Measurements from ENCODE around the gene HSPA12A. TPM values are rescaled to one million over a fixed set of nuclear protein-coding genes. Genes with fewer than 3 reads are reported as not detected.

The HSPA12A gene
- total RNA-seq, 1 donor from 2014 or later, result 13.7 TPM

DNA sequence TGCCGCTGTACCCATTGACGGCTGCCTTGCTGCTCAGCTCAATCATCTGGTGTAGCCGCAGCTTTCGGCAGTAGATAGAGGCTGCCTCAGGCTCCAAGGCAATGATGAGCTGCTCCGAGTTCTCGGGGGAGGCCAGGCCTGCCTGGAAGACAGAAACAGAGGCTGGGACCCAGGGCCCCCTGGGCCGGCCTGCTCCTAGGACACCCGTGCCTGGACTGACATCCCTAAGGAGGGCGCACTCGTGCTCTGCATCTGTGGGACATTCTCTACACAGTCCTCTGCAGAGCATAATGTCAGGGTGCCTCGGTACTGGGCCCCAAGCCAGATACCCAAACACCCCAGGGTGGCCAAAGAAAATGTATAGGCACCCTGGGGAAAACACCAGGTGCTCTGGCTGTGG, 58.5 kb downstream of the HSPA12A start:
- TF ChIP-seq, protein P1, sequence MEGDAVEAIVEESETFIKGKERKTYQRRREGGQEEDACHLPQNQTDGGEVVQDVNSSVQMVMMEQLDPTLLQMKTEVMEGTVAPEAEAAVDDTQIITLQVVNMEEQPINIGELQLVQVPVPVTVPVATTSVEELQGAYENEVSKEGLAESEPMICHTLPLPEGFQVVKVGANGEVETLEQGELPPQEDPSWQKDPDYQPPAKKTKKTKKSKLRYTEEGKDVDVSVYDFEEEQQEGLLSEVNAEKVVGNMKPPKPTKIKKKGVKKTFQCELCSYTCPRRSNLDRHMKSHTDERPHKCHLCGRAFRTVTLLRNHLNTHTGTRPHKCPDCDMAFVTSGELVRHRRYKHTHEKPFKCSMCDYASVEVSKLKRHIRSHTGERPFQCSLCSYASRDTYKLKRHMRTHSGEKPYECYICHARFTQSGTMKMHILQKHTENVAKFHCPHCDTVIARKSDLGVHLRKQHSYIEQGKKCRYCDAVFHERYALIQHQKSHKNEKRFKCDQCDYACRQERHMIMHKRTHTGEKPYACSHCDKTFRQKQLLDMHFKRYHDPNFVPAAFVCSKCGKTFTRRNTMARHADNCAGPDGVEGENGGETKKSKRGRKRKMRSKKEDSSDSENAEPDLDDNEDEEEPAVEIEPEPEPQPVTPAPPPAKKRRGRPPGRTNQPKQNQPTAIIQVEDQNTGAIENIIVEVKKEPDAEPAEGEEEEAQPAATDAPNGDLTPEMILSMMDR (IDR thresholded peaks at IDR 0.05; ENCODE audit: insufficient read depth, low read length, poor library complexity, severe bottlenecking), result no peak
- Histone ChIP-seq H3K4me3 (ENCODE audit: low read depth, low read length) (no peak overlapping the region), H3K27me3 (ENCODE audit: control insufficient read depth, insufficient read depth, low read length) (no peaks in the 10 kb centered on the region), H3K36me3 (ENCODE audit: control insufficient read depth, insufficient read depth, low read length) (peaks cover 2% of the 10 kb centered on the region)
- DNase-seq (ENCODE audit: low read depth), result no peak

GRCh38 chr10:116683166-116683565, 59.2 kb downstream of the HSPA12A start:
- peaks cover 2% of the 10 kb centered on the region for H3K36me3 ChIP-seq (ENCODE audit: control insufficient read depth, insufficient read depth, low read length)
- no peaks in the 10 kb centered on the region for H3K27me3 ChIP-seq (ENCODE audit: control insufficient read depth, insufficient read depth, low read length)
- DNase-seq (ENCODE audit: low read depth), result no peak
- TF ChIP-seq, protein P1 (IDR thresholded peaks at IDR 0.05; ENCODE audit: insufficient read depth, low read length, poor library complexity, severe bottlenecking), result no peak
- H3K4me3 ChIP-seq (ENCODE audit: low read depth, low read length), result no peak overlapping the region

DNA sequence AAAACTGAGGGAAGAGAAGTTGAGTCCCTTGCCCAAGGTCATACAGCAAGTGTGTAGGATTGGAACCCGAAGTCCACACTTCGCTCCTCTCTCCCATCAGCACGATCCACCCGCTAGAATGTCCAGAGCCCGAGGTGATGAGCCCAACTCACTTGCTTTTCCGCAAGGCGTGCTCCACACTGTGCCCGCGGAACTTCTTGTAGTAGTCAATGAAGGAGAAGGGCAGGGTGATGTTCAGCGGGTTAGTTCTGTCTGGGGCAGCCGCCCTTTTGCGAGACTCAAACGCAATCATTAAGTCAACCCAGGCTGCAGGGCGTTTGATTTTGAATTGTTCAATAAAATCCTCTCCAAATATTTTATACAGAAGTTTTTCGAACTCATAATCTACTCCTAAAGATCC, 63.0 kb downstream of the HSPA12A start:
- Histone ChIP-seq H3K27me3 (ENCODE audit: control insufficient read depth, insufficient read depth, low read length) (no peaks in the 10 kb centered on the region), H3K36me3 (ENCODE audit: control insufficient read depth, insufficient read depth, low read length) (no peaks in the 10 kb centered on the region), H3K4me3 (ENCODE audit: low read depth, low read length) (no peak overlapping the region)
- TF ChIP-seq, protein P1 (IDR thresholded peaks at IDR 0.05; ENCODE audit: insufficient read depth, low read length, poor library complexity, severe bottlenecking), result no peak
- no peak for DNase-seq (ENCODE audit: low read depth)

GRCh38 chr10:116676633-116677032, 65.7 kb downstream of the HSPA12A start:
- TF ChIP-seq, protein P1 (IDR thresholded peaks at IDR 0.05; ENCODE audit: insufficient read depth, low read length, poor library complexity, severe bottlenecking), result no peak
- no peaks in the 10 kb centered on the region for H3K36me3 ChIP-seq (ENCODE audit: control insufficient read depth, insufficient read depth, low read length)
- no peaks in the 10 kb centered on the region for H3K27me3 ChIP-seq (ENCODE audit: control insufficient read depth, insufficient read depth, low read length)
- no peak for DNase-seq (ENCODE audit: low read depth)
- H3K4me3 ChIP-seq (ENCODE audit: low read depth, low read length), result no peak overlapping the region

GRCh38 chr10:116676118-116676517, 66.2 kb downstream of the HSPA12A start:
- TF ChIP-seq, protein P1 (IDR thresholded peaks at IDR 0.05; ENCODE audit: insufficient read depth, low read length, poor library complexity, severe bottlenecking), result no peak
- Histone ChIP-seq H3K4me3 (ENCODE audit: low read depth, low read length) (no peak overlapping the region), H3K36me3 (ENCODE audit: control insufficient read depth, insufficient read depth, low read length) (no peaks in the 10 kb centered on the region), H3K27me3 (ENCODE audit: control insufficient read depth, insufficient read depth, low read length) (no peaks in the 10 kb centered on the region)
- DNase-seq (ENCODE audit: low read depth), result no peak

- H3K27me3 ChIP-seq (ENCODE audit: control insufficient read depth, insufficient read depth, low read length), result no peaks in the 10 kb centered on the region
- H3K4me3 ChIP-seq (ENCODE audit: low read depth, low read length), result no peak overlapping the region
- no peaks in the 10 kb centered on the region for H3K36me3 ChIP-seq (ENCODE audit: control insufficient read depth, insufficient read depth, low read length)
- no peak for DNase-seq (ENCODE audit: low read depth)
- TF ChIP-seq, protein P1 (IDR thresholded peaks at IDR 0.05; ENCODE audit: insufficient read depth, low read length, poor library complexity, severe bottlenecking), result no peak
These were observed 67.4 kb downstream of the HSPA12A start for GRCh38 chr10:116674901-116675423.

All from kidney epithelial cell (primary cell).